ENCODE results near the gene SNX12. TPM values are rescaled to one million over a fixed set of nuclear protein-coding genes. Genes with fewer than 3 reads are reported as not detected.
A peak's percentile ranks its signal among the peaks of the same experiment; 100 is the strongest.

Gene SNX12
- total RNA-seq, 1 experiment from 2014 or later: 48.4 TPM

- H3K4me2 ChIP-seq (ENCODE audit: low read length): no peak overlapping the region
- H3K27ac ChIP-seq (ENCODE audit: low read length): no peak overlapping the region
- H3K4me1 ChIP-seq (ENCODE audit: insufficient read depth, low read length): no peaks in the 10 kb centered on the region
- no peaks in the 10 kb centered on the region for H3K27me3 ChIP-seq (ENCODE audit: low read length)
- ATAC-seq (no peak), DNase-seq (no peak)
- no peaks in the 10 kb centered on the region for H3F3A ChIP-seq (ENCODE audit: low read length, unreplicated experiment)
- no peaks in the 10 kb centered on the region for H3K9me2 ChIP-seq (replicated peaks; ENCODE audit: low read length)
- H3K9me3 ChIP-seq (ENCODE audit: low read length): no peaks in the 10 kb centered on the region
- no peak overlapping the region for H3K4me3 ChIP-seq (ENCODE audit: low read length)
- ChIA-PET POLR2A (ENCODE audit: unreplicated experiment) (interaction anchor here (0.6 kb wide), 1 partner anchor 431 kb away, joined by 3 read pairs; no protein-coding TSS in a partner anchor), CTCF (no interaction called here)
- no peak for TF ChIP-seq EZH2 (IDR thresholded peaks at IDR 0.05; ENCODE audit: low read length, unreplicated experiment)
- TF ChIP-seq EZH2phosphoT487 (IDR thresholded peaks at IDR 0.05; ENCODE audit: borderline replicate concordance, low read length): no peak
- TF ChIP-seq CTCF (conservative IDR thresholded peaks at IDR 0.05; ENCODE audit: low read depth, low read length): no peak
- no peaks in the 10 kb centered on the region for H3K79me2 ChIP-seq (ENCODE audit: low read length)
- BruUV-seq (replicated peaks): no TSS peak
- intact Hi-C loops (cut with micrococcal nuclease): no loop called here
- H2AFZ ChIP-seq (ENCODE audit: low read length): no peak overlapping the region
- no peaks in the 10 kb centered on the region for H3K36me3 ChIP-seq (ENCODE audit: low read depth, low read length)
- H3K9ac ChIP-seq (ENCODE audit: low read length): no peak overlapping the region
- H4K20me1 ChIP-seq (ENCODE audit: low read length): no peaks in the 10 kb centered on the region
Observed at GRCh38 chrX:71111921-71112431, 43.8 kb upstream of the SNX12 start.

DNA sequence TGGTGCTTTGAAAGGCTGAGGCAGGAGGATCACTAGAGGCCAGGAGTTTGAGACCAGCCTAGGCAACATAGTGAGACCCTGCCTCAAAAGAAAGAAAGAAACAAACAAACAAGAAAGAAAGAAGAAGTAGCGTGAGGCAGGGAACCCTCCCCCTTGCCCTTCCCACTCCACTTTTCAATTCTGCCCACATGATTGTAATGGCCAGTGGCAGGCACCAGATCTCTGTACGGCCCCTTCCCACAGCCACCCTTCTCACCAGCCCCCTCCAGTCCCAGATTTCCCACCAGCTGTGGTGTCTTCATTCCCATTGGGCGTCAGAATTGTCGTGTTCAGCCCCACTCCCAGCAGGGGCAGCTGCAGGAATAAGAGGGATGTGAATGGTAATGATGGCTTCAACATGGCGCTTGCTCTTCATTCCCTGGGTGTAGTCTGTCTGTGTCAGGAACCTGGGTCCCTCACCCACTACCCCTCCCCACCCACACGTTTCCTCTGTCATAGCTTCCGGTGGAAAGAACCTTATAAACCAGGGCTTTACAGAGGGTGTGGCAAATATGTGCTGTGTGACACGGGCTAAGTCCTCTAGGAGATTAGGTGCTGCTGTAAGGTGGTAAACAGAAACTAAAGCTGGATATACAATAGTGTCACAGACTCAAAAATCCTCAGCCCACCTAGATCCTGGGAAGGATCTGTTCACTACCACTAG, 43.2 kb upstream of the SNX12 start, which contains the start of gene IL2RG:
Gene IL2RG, minus strand, starts transcription at position 437 of the 703 bp plus-strand sequence. Its CDS starts 38 bp downstream, at position 399.
- Histone ChIP-seq H3K36me3 (ENCODE audit: low read depth, low read length) (no peaks in the 10 kb centered on the region), H3K4me1 (ENCODE audit: insufficient read depth, low read length) (no peaks in the 10 kb centered on the region), H3K9me2 (replicated peaks; ENCODE audit: low read length) (no peaks in the 10 kb centered on the region), H3K27me3 (ENCODE audit: low read length) (no peaks in the 10 kb centered on the region), H3K79me2 (ENCODE audit: low read length) (no peaks in the 10 kb centered on the region), H3K9me3 (ENCODE audit: low read length) (no peaks in the 10 kb centered on the region), H3K4me2 (ENCODE audit: low read length) (no peak within 1 kb of the TSS), H2AFZ (ENCODE audit: low read length) (no peak within 1 kb of the TSS), H3K27ac (ENCODE audit: low read length) (no peak within 1 kb of the TSS), H3K4me3 (ENCODE audit: low read length) (no peak within 1 kb of the TSS), H3K9ac (ENCODE audit: low read length) (no peak within 1 kb of the TSS), H3F3A (ENCODE audit: low read length, unreplicated experiment) (no peaks in the 10 kb centered on the region), H4K20me1 (ENCODE audit: low read length) (no peaks in the 10 kb centered on the region)
- peak; percentile 7 for DNase-seq
- BruUV-seq (replicated peaks): no TSS peak
- peak; percentile 45; the same call in 1 of the 2 replicates for ATAC-seq
- ChIA-PET CTCF (no interaction called here), POLR2A (ENCODE audit: unreplicated experiment) (no interaction called here)
- TF ChIP-seq EZH2phosphoT487 (IDR thresholded peaks at IDR 0.05; ENCODE audit: borderline replicate concordance, low read length) (no peak), EZH2 (IDR thresholded peaks at IDR 0.05; ENCODE audit: low read length, unreplicated experiment) (no peak), CTCF (conservative IDR thresholded peaks at IDR 0.05; ENCODE audit: low read depth, low read length) (no peak)
- intact Hi-C loops (cut with micrococcal nuclease): no loop called here

DNA sequence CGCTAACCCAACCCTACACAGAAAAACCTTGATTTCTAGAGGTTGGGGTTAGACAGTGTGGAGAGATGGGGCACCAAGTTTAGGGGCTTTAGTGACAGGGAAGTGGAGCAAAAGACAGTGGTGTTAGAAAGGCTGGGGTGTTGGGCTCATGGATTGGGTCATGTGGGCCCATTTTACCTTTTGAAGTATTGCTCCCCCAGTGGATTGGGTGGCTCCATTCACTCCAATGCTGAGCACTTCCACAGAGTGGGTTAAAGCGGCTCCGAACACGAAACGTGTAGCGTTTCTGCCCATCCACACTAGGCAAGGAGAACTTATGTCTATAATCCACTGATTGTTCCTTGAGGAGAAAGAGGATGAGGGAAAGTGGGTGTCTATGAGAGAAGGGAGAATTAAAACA, 40.9 kb upstream of the SNX12 start:
- no TSS peak for BruUV-seq (replicated peaks)
- no peaks in the 10 kb centered on the region for H3K9me3 ChIP-seq (ENCODE audit: low read length)
- CTCF ChIA-PET: interaction anchor here (0.7 kb wide), 1 partner anchor 340 kb away, joined by 6 read pairs; no protein-coding TSS in a partner anchor
- H3K9me2 ChIP-seq (replicated peaks; ENCODE audit: low read length): no peaks in the 10 kb centered on the region
- no peak overlapping the region for H3K4me3 ChIP-seq (ENCODE audit: low read length)
- no peak overlapping the region for H2AFZ ChIP-seq (ENCODE audit: low read length)
- H3K27me3 ChIP-seq (ENCODE audit: low read length): no peaks in the 10 kb centered on the region
- intact Hi-C loops (cut with micrococcal nuclease): no loop called here
- no peak overlapping the region for H3K27ac ChIP-seq (ENCODE audit: low read length)
- ATAC-seq (no peak), DNase-seq (no peak)
- POLR2A ChIA-PET (ENCODE audit: unreplicated experiment): no interaction called here
- no peaks in the 10 kb centered on the region for H3F3A ChIP-seq (ENCODE audit: low read length, unreplicated experiment)
- no peaks in the 10 kb centered on the region for H3K79me2 ChIP-seq (ENCODE audit: low read length)
- H3K36me3 ChIP-seq (ENCODE audit: low read depth, low read length): no peaks in the 10 kb centered on the region
- TF ChIP-seq EZH2 (IDR thresholded peaks at IDR 0.05; ENCODE audit: low read length, unreplicated experiment): no peak
- H3K4me1 ChIP-seq (ENCODE audit: insufficient read depth, low read length): no peaks in the 10 kb centered on the region
- H4K20me1 ChIP-seq (ENCODE audit: low read length): no peaks in the 10 kb centered on the region
- H3K4me2 ChIP-seq (ENCODE audit: low read length): no peak overlapping the region
- no peak overlapping the region for H3K9ac ChIP-seq (ENCODE audit: low read length)

Measured in PC-3 (cell line).